CMK (cell line): ENCODE data around the gene DHRS9.

Experiments used
- DNase-seq: peaks from one replicate; pipeline ENCODE4 v3.0.0-alpha.2; 2010; ENCODE audit warnings: low read depth

The DHRS9 gene

DNA sequence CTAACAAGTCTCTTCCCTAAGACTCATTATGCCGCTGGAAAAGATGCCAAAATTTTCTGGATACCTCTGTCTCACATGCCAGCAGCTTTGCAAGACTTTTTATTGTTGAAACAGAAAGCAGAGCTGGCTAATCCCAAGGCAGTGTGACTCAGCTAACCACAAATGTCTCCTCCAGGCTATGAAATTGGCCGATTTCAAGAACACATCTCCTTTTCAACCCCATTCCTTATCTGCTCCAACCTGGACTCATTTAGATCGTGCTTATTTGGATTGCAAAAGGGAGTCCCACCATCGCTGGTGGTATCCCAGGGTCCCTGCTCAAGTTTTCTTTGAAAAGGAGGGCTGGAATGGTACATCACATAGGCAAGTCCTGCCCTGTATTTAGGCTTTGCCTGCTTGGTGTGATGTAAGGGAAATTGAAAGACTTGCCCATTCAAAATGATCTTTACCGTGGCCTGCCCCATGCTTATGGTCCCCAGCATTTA is 26.3 kb downstream of the DHRS9 start:
- no peak for DNase-seq

DNA sequence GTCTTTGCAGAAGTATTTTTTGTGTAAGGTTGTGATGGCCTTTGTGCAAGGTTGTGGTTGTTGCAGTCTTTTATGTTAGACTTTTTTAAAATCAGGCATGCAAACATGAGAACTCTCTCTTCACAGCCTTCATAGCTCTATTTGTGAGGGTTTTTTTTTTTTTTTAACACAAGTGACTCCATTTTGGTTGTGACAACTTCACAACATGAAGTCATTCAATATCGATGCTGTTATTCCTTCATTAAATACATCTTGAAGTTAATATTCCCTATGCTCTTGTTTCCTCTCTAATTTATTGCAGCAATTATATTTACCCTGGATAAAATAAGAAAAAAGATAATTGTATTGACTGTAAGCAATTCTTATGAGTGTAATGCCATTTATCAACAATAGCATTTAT is 35.5 kb downstream of the DHRS9 start:
- no peak for DNase-seq

DNA sequence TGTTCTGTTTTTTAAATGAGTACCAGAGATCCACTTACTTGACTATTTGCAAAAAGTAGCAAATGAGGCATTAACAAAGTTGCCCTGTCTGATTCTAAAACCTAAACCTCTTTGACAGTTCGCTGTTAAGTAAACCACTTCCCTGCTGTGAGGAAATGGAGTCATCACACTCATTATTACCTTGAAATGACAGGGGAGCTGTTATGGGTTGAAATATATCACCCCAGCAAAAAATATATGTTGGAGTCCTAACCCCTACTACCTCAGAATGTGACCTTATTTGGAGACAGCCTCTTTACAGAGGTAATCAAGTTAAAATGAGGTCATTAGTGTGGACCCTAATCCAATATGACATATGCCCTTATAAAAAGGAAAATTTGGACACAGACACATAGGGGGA is 36.1 kb downstream of the DHRS9 start:
- no peak for DNase-seq

DNA sequence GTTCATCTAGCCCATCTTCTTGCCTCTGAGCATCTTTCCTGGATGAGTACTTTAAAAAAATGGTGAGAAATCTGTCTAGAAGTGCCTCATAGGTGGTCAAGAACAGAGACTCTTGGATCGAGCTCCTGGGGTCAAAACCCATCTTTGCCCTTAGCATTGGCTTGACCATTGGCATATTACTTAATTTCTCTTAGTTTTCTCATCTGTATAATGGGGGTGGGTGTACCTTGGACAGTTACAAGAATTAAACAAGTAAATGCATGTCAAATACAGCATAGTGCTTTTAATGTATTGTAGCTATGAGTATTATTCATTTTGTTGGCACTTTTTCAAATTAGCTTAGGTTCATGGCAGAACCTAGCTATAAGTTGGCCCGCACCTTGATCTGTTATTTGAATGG is 36.8 kb downstream of the DHRS9 start:
- no peak for DNase-seq

DNA sequence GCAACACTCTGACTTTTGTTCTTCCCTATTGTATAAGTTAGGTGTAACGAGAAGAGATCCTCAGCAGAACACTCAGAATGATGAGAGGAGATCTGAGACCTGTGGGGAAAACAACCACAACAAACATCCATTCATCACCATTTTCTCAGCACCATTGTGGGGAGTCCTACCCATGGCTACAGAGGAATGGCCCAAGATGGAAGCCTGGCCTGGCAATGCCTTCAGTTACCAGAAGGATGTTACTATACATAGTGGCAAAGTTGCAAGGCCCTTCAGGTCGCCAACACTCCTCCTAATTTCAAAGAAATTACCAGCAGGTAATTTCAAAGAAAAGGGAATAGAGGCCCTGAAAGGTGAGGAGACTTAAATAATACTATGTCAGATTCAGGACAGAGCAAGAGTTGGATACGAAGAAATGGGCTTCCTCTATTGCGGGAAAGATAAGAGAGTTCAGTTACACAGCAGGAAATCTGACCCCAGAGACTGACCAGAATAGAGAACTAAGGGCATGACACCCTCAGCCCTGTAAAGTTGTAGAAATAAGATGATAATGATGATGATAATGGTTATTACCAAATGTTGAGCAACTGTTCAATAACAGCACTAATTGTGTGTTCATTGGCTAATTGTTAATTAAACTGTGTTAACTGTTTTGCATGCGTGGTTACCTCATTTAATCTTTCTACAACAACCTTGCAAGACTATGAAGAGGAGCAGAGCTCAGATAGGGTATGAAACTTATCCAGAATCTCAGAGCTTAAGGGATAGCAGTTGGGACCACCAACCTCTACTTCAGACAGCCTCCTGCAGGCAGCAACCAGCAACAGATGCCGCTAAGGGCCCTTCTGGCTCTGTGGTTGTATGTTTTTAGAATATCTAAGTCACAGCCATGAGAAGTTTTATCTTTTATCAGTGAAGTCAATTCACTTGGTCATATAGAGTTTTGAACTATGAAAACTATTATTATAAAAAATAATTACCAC is 37.5 kb downstream of the DHRS9 start:
- no peak for DNase-seq

DNA sequence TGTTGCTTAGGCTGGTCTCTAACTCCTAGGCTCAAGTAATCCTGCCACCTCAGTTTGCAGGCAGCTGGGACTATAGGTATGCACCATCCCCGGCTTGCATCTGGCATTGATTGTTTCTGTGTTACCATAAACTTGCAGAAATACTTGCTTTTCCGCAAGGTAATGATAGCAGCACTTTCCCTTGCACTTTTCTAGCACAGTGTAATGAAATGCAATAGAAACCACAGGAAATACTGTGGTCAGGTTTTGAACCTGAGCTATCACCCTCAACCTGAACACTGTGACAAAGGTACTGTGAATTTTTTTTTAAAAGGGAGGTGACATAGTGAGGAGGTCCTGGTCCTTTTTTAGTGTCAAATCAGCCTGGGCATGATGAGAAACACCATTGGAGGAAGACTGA is 38.3 kb downstream of the DHRS9 start:
- DNase-seq, result no peak

DNA sequence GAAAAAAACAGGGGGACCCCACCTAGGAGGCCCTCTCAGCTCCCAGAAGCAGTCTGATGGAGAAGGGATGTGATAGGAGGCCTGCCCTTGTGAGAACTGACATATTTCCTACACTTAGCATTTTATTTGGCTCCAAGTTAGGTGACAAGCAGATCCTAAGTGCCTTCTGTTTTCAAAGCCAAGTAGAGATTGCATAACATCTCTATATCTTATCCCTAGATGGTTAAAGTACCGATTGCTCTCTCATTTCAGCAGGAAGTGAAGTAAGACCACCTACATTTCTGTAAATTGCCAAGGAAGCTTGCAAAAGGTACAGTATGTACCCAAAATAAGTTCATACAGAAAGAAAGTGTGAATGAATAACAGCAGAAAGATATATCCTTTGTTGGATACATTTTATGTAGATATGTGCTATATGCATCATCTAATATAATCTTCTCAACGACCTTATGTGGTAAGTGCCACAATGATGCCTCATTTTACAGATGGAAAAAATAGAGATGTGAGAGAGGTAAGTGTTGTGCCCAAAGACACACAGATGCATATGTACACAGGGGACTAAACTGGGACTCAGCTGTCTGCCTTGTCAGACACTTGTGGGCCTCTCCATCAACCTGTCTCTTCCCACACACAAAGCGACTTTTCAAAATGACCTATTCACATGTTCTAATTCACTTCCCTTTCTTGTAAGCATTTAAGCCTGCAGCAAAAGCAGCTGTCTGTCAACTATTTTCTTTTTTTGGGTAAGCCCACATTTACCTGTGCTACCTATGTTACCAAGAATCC is 38.9 kb downstream of the DHRS9 start:
- no peak for DNase-seq

DNA sequence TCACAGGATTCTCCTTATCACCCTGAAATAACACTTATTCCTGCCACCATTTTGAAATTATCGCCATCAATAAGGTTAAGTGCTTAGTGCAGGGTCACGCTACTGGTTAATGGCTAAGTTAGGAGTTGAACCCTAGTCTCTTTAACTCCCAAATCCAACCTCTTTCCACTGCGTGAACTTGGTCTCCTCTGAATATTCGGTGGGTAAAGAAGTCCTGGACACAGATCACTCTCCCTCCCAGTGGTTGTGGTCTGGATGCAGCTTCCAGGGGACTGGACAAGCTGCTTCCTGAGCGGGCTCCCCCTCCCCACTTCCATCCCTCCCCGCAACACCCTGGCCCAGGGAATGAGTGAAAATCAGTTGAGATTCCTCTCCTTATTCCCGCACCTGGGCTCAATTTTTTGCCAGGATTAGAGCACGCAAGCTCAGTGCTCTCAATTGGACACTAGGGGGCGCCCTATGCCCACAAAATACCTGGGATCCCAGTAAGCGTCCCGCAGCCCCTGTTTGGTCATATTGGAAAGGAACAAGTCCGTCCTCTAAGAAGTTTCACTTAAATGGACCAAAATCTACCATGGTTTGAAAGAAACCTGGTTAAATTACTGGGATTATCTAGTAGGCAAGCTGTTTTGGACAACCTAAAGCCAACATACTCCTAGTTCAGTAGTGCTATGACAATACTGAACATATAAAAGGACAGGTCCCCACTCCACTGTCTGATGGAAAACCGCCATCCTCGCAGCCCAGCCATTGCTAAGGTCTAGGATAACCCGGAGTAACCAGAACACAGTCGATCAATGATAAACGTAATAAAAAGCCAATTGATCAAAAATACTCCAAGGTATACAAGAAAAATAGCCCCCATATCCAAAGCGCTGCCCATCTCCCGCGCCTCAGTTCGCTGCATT is 40.4 kb downstream of the DHRS9 start:
- peak; percentile 49 for DNase-seq

DNA sequence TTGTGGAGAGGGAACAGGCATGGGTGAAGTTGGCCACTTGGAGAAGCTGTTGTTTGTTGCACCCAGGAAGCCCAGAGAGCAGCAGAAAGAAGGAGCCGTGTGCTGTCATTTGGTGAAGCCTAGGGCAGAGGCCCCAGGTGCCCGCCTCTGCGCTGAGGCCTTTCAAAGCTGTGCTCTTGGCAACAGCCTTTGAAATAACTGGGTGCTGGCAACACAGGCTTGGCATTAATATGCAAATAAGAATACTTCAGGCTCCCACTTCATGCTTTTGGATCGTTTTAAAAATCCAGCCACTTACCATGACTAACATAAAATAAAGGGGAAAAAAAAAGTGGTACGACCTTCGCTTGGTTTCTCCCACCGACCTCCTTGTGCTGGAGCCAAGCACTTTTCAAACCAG is 41.1 kb downstream of the DHRS9 start:
- no peak for DNase-seq

DNA sequence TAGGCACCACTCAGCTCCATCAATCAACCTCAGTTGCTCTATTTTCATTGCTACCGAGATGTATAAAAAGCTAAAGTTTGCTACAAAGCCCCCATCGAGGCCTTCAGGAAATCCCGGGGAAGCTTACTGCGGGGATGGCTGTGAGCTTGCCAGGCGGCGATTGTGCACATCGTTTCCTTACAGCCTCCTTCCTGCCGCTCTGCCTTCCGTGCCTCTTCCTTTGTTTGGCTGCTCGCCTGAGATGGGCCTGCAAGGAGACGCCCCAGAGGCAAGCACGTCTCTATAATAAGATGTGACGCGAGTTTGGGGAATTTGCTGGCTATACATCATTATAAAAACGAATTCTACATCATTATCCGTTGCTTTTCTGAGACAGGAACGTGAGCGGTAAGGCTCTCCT is 41.6 kb downstream of the DHRS9 start:
- no peak for DNase-seq

DNA sequence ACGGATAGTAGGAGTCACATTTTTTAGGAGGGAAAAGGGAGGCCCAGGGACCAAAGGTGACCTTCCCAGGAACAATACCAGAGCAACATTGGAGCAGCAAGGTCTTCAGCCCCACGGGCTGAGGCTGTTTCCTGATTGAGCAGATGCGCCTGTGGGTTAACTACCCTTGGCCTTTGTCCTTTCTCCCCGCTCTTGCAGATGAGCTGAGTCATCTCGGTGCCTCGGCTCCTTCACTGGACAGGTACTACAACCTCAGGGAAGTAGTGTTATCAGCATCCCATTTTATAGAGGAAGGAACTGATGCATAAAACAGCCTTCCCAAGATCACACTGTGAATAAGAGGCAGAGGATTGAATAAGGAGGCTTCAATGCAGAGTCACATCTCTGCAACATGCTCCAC is 43.5 kb downstream of the DHRS9 start:
- DNase-seq, result no peak

DNA sequence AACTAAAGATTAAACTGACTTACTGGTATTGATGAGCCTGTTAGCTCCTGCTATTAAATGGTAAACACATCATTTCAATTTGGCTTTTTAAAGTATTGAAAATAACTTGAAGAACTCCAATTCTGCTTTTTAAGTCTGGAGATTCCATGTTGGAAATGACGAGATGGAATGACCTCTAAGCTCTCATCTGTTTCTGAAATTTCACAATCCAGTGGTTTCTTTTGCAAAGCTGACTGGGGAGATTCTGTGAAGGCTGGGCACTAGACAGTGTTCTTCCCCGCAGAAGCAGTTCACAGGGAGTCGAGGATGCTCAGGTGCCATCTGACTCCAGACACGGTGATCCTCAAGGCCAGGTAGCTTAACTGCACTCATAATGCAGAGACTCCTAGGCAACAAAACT is 44.7 kb downstream of the DHRS9 start:
- no peak for DNase-seq

DNA sequence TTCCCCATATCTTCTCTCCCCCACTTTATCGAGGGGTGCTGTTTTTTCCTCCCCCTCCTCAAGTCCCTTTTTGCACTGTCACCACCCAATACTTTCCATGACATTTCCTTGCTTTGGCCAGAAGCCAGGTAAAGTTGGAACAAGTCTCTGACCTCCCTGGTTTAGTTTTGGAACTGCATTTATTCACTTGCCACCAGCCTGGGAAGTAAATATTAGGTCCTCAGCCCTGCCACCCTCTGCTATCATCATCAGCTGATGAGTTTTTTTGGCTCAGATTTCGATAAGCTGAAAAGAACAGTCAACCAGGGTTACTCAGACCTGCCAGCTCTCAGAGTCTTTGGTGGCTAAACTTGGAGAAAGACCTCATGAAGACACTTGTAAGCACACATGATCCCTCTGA is 47.0 kb downstream of the DHRS9 start:
- no peak for DNase-seq

DNA sequence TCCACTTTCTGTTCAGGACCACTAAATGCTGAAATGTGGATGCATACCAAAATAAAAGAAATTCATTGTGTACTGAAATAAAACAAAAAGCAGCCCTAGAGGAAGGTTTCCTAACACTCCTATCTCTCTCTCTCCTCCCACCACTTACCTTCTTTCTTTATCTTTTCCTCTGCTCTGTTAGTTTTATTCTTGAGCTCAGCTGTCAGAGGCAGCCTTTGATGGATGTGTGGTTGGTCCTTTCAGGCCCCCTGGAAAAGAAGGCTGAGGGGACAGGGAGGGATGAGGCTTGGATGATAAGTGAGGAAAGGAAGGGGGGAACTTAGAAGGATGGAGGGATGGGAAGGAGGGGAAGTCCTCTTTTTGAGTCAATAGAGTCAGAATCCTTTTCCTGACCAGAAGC is 47.6 kb downstream of the DHRS9 start:
- DNase-seq, result no peak

DNA sequence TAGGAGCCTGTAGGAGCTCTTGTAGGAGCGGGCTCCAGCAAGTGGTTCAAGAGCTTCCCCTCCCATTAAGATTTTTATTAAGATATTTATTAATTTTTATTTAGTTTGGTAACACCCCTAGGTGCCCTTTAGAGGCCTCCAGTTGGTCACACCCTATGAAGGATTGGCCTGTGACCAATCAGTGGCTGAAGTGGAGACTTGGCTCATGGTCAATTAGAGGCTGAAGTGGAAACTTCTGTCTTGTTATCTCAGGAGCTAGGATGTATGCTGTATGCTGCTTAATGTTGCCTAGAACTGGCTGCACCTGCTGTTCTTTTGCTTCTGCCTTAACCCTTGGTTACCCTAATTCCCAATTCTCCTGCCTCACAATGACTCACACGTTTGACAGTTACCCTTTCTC is 48.7 kb downstream of the DHRS9 start:
- DNase-seq, result no peak

DNA sequence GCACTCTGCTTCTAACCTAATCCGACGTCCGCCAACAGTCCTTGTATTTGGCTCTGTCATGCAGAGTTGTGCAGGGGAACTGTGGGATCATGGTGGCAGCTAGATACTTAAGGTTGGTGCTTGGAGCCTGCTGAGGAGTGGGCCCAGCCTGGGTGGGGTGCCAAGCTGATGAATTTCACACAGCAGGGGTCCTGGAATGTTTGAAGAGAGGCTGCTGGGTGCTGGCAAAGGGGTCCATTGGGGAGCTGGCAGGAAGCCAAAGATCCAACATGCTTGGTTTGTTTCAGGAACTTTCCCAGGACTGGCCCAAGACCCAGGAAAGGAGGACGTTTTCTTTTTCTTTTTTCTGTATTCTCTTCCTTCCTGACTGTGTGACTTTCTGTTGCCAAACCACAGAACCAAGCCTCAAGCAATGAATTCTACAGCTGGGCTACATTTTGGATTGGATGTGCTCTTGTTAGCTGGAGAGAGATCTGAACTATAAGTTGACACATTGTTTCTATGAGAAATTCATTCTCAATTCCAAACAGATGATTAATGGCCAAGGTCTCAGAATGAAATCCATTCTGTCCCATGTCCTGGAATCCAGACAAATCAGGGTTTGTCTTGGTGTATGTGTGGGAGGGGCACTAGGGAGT is 49.9 kb downstream of the DHRS9 start:
- DNase-seq, result no peak

DNA sequence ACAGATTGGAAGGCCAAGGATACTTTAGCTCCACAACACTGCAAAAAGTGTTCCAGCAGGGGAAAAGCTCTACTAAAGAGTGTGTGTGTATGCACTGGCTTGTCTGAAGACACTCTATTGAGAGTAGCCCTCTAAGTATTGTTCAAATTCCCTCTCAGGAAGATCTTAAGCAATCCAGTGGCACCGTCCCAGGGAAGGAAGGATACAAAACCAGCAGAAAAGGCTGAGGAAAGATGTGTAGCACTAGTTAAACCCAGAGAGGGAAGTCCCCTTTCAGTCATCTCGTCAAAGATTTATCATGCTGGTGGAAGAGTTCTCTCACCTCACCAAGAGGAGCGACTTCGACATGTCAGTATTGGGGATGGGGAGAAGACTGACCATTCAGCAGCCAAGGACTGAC is 50.5 kb downstream of the DHRS9 start:
- no peak for DNase-seq

DNA sequence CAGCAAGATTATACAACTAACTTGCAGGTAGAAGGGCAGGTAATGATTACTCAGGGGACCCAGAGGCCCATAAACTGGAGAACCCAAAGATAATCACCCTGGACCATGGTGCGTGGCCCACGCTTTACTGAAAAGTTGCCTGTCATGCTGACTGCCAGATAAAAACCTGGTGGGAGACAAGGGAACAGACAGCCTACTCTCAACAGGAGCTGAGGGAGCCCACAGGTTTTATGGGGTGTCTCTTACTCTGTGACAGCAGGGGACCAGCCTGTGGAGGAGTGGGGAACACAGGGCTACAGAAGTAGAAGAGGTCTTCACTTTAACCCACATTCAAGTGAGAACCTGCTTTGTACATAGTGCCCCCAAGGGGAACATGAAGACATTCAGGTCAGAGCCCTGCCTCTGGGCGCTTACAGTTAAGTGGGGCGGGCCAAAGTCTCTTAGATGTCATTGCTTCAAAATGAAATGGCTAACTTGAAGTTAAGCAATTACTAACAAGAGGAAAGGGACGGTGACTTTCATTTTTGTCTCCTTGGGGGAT is 60.4 kb downstream of the DHRS9 start:
- no peak for DNase-seq

DNA sequence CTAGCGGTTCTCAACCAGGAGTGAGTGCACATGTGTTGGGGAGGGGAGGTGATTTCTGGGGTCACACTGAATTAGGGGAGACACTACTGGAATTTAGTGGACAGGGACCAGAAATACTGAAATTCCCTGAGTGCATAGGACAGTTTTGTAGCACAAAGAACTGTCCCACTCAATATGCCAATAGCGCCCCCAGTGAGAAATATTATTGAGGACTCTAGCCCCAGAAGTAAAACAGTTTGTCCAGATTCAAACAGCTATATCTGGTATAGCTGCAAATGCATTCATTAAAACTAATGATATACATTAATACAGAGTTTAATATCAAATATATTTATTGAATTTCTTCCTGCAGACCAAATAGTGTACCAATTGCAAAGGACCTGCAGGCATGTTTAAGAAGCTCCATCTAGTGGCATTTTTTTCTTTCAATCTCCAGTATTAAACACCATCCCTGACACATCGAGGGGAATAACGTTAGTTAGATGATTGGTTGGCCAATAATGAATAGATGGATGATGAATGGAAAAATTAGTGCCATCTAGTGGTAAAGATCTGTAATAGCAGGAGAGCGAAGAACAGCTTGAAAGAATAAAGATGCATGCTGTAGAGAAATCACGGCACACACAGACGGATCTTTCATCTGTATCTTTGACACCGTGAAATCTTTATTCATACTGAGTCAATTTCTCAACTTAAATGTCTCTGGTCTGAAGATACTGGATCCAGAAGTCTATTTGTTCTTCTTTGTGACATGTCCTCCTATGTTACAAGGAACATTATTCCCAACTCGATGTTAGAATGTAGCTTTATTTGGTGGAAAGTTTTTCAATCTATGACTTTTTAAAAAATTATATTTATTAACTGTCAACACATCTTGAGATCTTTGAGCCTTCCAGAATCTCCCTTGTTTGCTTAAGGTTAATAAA is 62.5 kb downstream of the DHRS9 start:
- DNase-seq, result peak; percentile 56

DNA sequence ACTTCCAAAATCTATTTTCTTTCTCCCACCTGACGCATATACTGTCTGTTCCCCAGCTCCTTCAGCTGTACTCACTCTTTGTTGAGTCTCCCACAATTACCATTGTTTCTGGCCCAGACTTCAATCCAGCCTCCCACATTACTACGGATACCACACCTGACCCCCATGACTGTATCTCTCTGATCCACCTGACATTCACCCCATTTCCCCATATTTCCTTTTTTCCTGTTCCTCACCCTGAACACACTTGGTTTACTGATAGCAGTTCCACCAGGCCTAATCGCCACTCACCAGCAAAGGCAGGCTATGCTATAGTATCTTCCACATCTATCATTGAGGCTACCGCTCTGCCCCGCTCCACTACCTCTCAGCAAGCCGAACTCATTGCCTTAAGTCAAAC is 64.9 kb downstream of the DHRS9 start:
- peak; percentile 52 for DNase-seq
